ENCODE results near the gene PPL. TPM values are rescaled to one million over a fixed set of nuclear protein-coding genes. Genes with fewer than 3 reads are reported as not detected.
A peak's percentile ranks its signal among the peaks of the same experiment; 100 is the strongest.

Gene PPL
- total RNA-seq, 1 experiment from 2014 or later, result 0.04 TPM

GRCh38 chr16:4946917-4947316 lies 10.0 kb upstream of the PPL start:
- intact Hi-C loops (cut with micrococcal nuclease; ENCODE audit: unreplicated experiment), result no loop called here
- POLR2A ChIA-PET (ENCODE audit: low non-redundant PET), result no interaction called here

GRCh38 chr16:4945560-4946502 lies 8.9 kb upstream of the PPL start:
- ChIA-PET POLR2A (ENCODE audit: low non-redundant PET) (no interaction called here), CTCF (no interaction called here)
- TF ChIP-seq CTCF (conservative IDR thresholded peaks at IDR 0.05; ENCODE audit: low read depth, low read length), result no peak
- no peak for TF ChIP-seq EZH2 (IDR thresholded peaks at IDR 0.05; ENCODE audit: borderline replicate concordance, low read depth, low read length, poor library complexity, severe bottlenecking)

More at GRCh38 chr16:4946917-4947316, 10.0 kb upstream of the PPL start:
- TF ChIP-seq EZH2 (IDR thresholded peaks at IDR 0.05; ENCODE audit: borderline replicate concordance, low read depth, low read length, poor library complexity, severe bottlenecking), result no peak
- no peak for TF ChIP-seq CTCF (conservative IDR thresholded peaks at IDR 0.05; ENCODE audit: low read depth, low read length)
- Histone ChIP-seq H3K27ac (ENCODE audit: low read depth, low read length, poor library complexity, severe bottlenecking) (no peak overlapping the region), H3K27me3 (replicated peaks; ENCODE audit: insufficient read depth, low read depth, low read length, poor library complexity) (no peaks in the 10 kb centered on the region), H3K9me3 (ENCODE audit: low read depth, low read length, poor library complexity, severe bottlenecking) (no peaks in the 10 kb centered on the region), H3K4me1 (ENCODE audit: insufficient read depth, low read length, poor library complexity, severe bottlenecking) (peaks cover 15% of the 10 kb centered on the region), H3K36me3 (ENCODE audit: insufficient read depth, low read length, poor library complexity, severe bottlenecking) (no peaks in the 10 kb centered on the region), H3K4me3 (ENCODE audit: low read depth, low read length, poor library complexity, severe bottlenecking) (no peak overlapping the region)
- BruUV-seq (replicated peaks), result no TSS peak
- CTCF ChIA-PET, result no interaction called here
- DNase-seq (ENCODE audit: low spot score), result no peak

GRCh38 chr16:4944333-4945281 lies 7.7 kb upstream of the PPL start:
- Histone ChIP-seq H3K36me3 (ENCODE audit: insufficient read depth, low read length, poor library complexity, severe bottlenecking) (no peaks in the 10 kb centered on the region), H3K4me1 (ENCODE audit: insufficient read depth, low read length, poor library complexity, severe bottlenecking) (peaks cover 15% of the 10 kb centered on the region), H3K4me3 (ENCODE audit: low read depth, low read length, poor library complexity, severe bottlenecking) (no peak overlapping the region), H3K9me3 (ENCODE audit: low read depth, low read length, poor library complexity, severe bottlenecking) (no peaks in the 10 kb centered on the region), H3K27me3 (replicated peaks; ENCODE audit: insufficient read depth, low read depth, low read length, poor library complexity) (no peaks in the 10 kb centered on the region), H3K27ac (ENCODE audit: low read depth, low read length, poor library complexity, severe bottlenecking) (no peak overlapping the region)
- DNase-seq (ENCODE audit: low spot score), result peak; percentile 86
- POLR2A ChIA-PET (ENCODE audit: low non-redundant PET), result interaction anchor here (0.6 kb wide), 1 partner anchor 1245 kb away, joined by 9 read pairs; no protein-coding TSS in a partner anchor
- TF ChIP-seq CTCF (conservative IDR thresholded peaks at IDR 0.05; ENCODE audit: low read depth, low read length), result no peak
- no peak for TF ChIP-seq EZH2 (IDR thresholded peaks at IDR 0.05; ENCODE audit: borderline replicate concordance, low read depth, low read length, poor library complexity, severe bottlenecking)
- no TSS peak for BruUV-seq (replicated peaks)
- CTCF ChIA-PET, result no interaction called here
- intact Hi-C loops (cut with micrococcal nuclease; ENCODE audit: unreplicated experiment), result no loop called here

More at GRCh38 chr16:4945560-4946502, 8.9 kb upstream of the PPL start:
- DNase-seq (ENCODE audit: low spot score), result peak; percentile 35
- Histone ChIP-seq H3K4me1 (ENCODE audit: insufficient read depth, low read length, poor library complexity, severe bottlenecking) (peaks cover 15% of the 10 kb centered on the region), H3K36me3 (ENCODE audit: insufficient read depth, low read length, poor library complexity, severe bottlenecking) (no peaks in the 10 kb centered on the region), H3K4me3 (ENCODE audit: low read depth, low read length, poor library complexity, severe bottlenecking) (no peak overlapping the region), H3K27me3 (replicated peaks; ENCODE audit: insufficient read depth, low read depth, low read length, poor library complexity) (no peaks in the 10 kb centered on the region), H3K9me3 (ENCODE audit: low read depth, low read length, poor library complexity, severe bottlenecking) (no peaks in the 10 kb centered on the region), H3K27ac (ENCODE audit: low read depth, low read length, poor library complexity, severe bottlenecking) (no peak overlapping the region)
- no TSS peak for BruUV-seq (replicated peaks)
- intact Hi-C loops (cut with micrococcal nuclease; ENCODE audit: unreplicated experiment), result no loop called here
